WTC11 (cell line): Measurements from ENCODE around the gene BNIP1. TPM values are rescaled to one million over a fixed set of nuclear protein-coding genes. Genes with fewer than 3 reads are reported as not detected.

Experiments used
- ATAC-seq: fragments of 200-7000 bp; cut with Tn5 transposase; 2 replicates; pipeline ENCODE4 v1.10.0; 2021; ENCODE audit warnings: mild to moderate bottlenecking, moderate library complexity
- CTCF ChIA-PET: fragments of 300-600 bp; sonication (Branson Sonifier 250); formaldehyde crosslinking; loops from one replicate; lab custom pipeline; 2021; ENCODE audit warnings: antibody characterized with exemption; lab: Charles Lee
- POLR2A ChIA-PET: fragments of 350-600 bp; sonication (Branson Sonifier 250); formaldehyde crosslinking; loops from one replicate; lab custom pipeline; 2021; ENCODE audit warnings: antibody characterized with exemption; lab: Charles Lee
- DNase-seq: peaks from one replicate; pipeline ENCODE4 v3.0.0; 2021; ENCODE audit warnings: low spot score
- H3K27ac Mint-ChIP-seq: 2 replicates; pipeline ENCODE4 v1.8.0; 2021; ENCODE audit warnings: mixed read lengths
- H3K27me3 Mint-ChIP-seq: 2 replicates; pipeline ENCODE4 v1.8.0; 2021; ENCODE audit warnings: low read depth, mild to moderate bottlenecking, moderate library complexity, mixed read lengths
- H3K36me3 Mint-ChIP-seq: 2 replicates; pipeline ENCODE4 v1.8.0; 2021; ENCODE audit warnings: mixed read lengths
- H3K4me1 Mint-ChIP-seq: 2 replicates; pipeline ENCODE4 v1.8.0; 2022; ENCODE audit warnings: mixed read lengths
- H3K4me3 Mint-ChIP-seq: 2 replicates; pipeline ENCODE4 v1.8.0; 2021; ENCODE audit warnings: mild to moderate bottlenecking, moderate library complexity, mixed read lengths
- H3K9me3 Mint-ChIP-seq: 2 replicates; pipeline ENCODE4 v1.8.0; 2021; ENCODE audit warnings: mixed read lengths
- CREB1 ChIP-seq: sonication (generic); formaldehyde crosslinking; IDR thresholded peaks from 2 replicates; pipeline ENCODE4 v1.8.0; 2023; ENCODE audit warnings: mild to moderate bottlenecking, missing genetic modification reagents
- EMX1 ChIP-seq: fragments of 250-450 bp; sonication (Bioruptor Pico); IDR thresholded peaks from 2 replicates; pipeline ENCODE4 v1.8.0; 2021; ENCODE audit warnings: mild to moderate bottlenecking
- ESRRA ChIP-seq: sonication (generic); formaldehyde crosslinking; IDR thresholded peaks from 2 replicates; pipeline ENCODE4 v1.8.1; 2022; ENCODE audit warnings: mild to moderate bottlenecking, missing genetic modification reagents, borderline replicate concordance
- FOXK1 ChIP-seq: sonication (generic); formaldehyde crosslinking; IDR thresholded peaks from 2 replicates; pipeline ENCODE4 v1.8.0; 2022; ENCODE audit warnings: mild to moderate bottlenecking, moderate library complexity, missing genetic modification reagents
- GTF2I ChIP-seq: fragments of 250-450 bp; sonication (Bioruptor Pico); conservative IDR thresholded peaks from 2 replicates; pipeline ENCODE4 v1.4.0; 2021; ENCODE audit warnings: mild to moderate bottlenecking
- IRF2 ChIP-seq: sonication (generic); formaldehyde crosslinking; IDR thresholded peaks from 2 replicates; pipeline ENCODE4 v1.8.0; 2022; ENCODE audit warnings: low read depth, missing genetic modification reagents, borderline replicate concordance
- MXD4 ChIP-seq: fragments of 250-450 bp; sonication (Bioruptor Pico); IDR thresholded peaks from 2 replicates; pipeline ENCODE4 v1.8.0; 2021; ENCODE audit warnings: mild to moderate bottlenecking, moderate library complexity, borderline replicate concordance
- NFE2L1 ChIP-seq: sonication (generic); formaldehyde crosslinking; IDR thresholded peaks from 2 replicates; pipeline ENCODE4 v1.8.1; 2023; ENCODE audit warnings: missing genetic modification reagents
- NR3C1 ChIP-seq: sonication (generic); formaldehyde crosslinking; conservative IDR thresholded peaks from 2 replicates; pipeline ENCODE4 v1.8.1; 2023; ENCODE audit warnings: low read depth, mild to moderate bottlenecking, missing genetic modification reagents
- ZNF121 ChIP-seq: sonication (generic); formaldehyde crosslinking; IDR thresholded peaks from 2 replicates; pipeline ENCODE4 v1.8.0; 2023; ENCODE audit warnings: missing genetic modification reagents
- total RNA-seq: library from RNA; stranded (reverse); gene quantifications from 3 replicates; pipeline ENCODE4 v1.2.3, GENCODE V29; 2021
- TF ChIP-seq, protein P1 (sequence below): sonication (generic); formaldehyde crosslinking; IDR thresholded peaks from 2 replicates; pipeline ENCODE4 v1.8.1; 2023; ENCODE audit warnings: mild to moderate bottlenecking, missing genetic modification reagents
- TF ChIP-seq, protein P2 (sequence below): sonication (generic); formaldehyde crosslinking; IDR thresholded peaks from 2 replicates; pipeline ENCODE4 v1.8.1; 2023; ENCODE audit warnings: mild to moderate bottlenecking, missing genetic modification reagents, moderate library complexity
- TF ChIP-seq, protein P3 (sequence below): sonication (generic); formaldehyde crosslinking; IDR thresholded peaks from 2 replicates; pipeline ENCODE4 v1.8.1; 2022; ENCODE audit warnings: low read depth, mild to moderate bottlenecking, moderate library complexity, missing genetic modification reagents, borderline replicate concordance
- TF ChIP-seq, protein P4 (sequence below): fragments of 200-600 bp; IDR thresholded peaks from 2 replicates; pipeline ENCODE4 v1.8.0; 2022; ENCODE audit warnings: antibody characterized with exemption
- TF ChIP-seq, protein P5 (sequence below): sonication (generic); formaldehyde crosslinking; IDR thresholded peaks from 2 replicates; pipeline ENCODE4 v1.8.0; 2022; ENCODE audit warnings: mild to moderate bottlenecking, missing genetic modification reagents

Gene BNIP1
- total RNA-seq, 1 experiment from 2014 or later, result 15.4 TPM

DNA sequence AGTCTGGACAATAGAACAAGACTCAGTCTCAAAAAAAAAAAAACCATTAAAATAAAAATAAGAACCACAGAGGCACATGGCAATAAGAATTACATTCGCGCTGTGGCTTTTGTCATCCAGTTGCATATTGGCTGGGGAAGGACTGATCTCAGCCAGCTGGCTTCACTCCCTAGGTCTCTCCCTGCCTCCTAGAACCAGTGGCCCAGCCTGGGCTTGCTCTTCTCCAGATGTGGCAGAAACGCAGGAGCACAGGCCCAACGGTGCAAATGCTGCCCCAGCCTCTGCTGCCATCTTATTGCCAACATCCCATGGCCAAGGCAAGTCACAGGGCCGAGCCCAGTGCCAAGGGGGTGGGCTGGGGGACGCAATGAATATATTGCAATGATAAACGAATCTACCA, 53.7 kb downstream of the BNIP1 start:
- ChIA-PET POLR2A (no interaction called here), CTCF (interaction anchor here (1.1 kb wide), 1 partner anchor 11 kb away, joined by 5 read pairs; no protein-coding TSS in a partner anchor)
- Mint-ChIP-seq H3K4me3 (no peak overlapping the region), H3K4me1 (peaks cover 6% of the 10 kb centered on the region), H3K27ac (no peak overlapping the region), H3K9me3 (peaks cover 15% of the 10 kb centered on the region), H3K27me3 (peaks cover 18% of the 10 kb centered on the region), H3K36me3 (peaks cover 7% of the 10 kb centered on the region)
- no peak for DNase-seq
- no peak for ATAC-seq
- TF ChIP-seq, protein P1, sequence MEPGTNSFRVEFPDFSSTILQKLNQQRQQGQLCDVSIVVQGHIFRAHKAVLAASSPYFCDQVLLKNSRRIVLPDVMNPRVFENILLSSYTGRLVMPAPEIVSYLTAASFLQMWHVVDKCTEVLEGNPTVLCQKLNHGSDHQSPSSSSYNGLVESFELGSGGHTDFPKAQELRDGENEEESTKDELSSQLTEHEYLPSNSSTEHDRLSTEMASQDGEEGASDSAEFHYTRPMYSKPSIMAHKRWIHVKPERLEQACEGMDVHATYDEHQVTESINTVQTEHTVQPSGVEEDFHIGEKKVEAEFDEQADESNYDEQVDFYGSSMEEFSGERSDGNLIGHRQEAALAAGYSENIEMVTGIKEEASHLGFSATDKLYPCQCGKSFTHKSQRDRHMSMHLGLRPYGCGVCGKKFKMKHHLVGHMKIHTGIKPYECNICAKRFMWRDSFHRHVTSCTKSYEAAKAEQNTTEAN (CRISPR knock-in tag), result no peak
- TF ChIP-seq NFE2L1 (CRISPR knock-in tag), result no peak
- no peak for TF ChIP-seq IRF2 (CRISPR knock-in tag)
- TF ChIP-seq, protein P2, sequence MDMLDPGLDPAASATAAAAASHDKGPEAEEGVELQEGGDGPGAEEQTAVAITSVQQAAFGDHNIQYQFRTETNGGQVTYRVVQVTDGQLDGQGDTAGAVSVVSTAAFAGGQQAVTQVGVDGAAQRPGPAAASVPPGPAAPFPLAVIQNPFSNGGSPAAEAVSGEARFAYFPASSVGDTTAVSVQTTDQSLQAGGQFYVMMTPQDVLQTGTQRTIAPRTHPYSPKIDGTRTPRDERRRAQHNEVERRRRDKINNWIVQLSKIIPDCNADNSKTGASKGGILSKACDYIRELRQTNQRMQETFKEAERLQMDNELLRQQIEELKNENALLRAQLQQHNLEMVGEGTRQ (CRISPR knock-in tag), result no peak
- no peak for TF ChIP-seq EMX1
- TF ChIP-seq, protein P3, sequence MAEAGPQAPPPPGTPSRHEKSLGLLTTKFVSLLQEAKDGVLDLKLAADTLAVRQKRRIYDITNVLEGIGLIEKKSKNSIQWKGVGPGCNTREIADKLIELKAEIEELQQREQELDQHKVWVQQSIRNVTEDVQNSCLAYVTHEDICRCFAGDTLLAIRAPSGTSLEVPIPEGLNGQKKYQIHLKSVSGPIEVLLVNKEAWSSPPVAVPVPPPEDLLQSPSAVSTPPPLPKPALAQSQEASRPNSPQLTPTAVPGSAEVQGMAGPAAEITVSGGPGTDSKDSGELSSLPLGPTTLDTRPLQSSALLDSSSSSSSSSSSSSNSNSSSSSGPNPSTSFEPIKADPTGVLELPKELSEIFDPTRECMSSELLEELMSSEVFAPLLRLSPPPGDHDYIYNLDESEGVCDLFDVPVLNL (CRISPR knock-in tag), result no peak
- TF ChIP-seq, protein P4, sequence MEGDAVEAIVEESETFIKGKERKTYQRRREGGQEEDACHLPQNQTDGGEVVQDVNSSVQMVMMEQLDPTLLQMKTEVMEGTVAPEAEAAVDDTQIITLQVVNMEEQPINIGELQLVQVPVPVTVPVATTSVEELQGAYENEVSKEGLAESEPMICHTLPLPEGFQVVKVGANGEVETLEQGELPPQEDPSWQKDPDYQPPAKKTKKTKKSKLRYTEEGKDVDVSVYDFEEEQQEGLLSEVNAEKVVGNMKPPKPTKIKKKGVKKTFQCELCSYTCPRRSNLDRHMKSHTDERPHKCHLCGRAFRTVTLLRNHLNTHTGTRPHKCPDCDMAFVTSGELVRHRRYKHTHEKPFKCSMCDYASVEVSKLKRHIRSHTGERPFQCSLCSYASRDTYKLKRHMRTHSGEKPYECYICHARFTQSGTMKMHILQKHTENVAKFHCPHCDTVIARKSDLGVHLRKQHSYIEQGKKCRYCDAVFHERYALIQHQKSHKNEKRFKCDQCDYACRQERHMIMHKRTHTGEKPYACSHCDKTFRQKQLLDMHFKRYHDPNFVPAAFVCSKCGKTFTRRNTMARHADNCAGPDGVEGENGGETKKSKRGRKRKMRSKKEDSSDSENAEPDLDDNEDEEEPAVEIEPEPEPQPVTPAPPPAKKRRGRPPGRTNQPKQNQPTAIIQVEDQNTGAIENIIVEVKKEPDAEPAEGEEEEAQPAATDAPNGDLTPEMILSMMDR, result no peak
- TF ChIP-seq ESRRA, result no peak
- no peak for TF ChIP-seq FOXK1 (CRISPR knock-in tag)
- TF ChIP-seq, protein P5, sequence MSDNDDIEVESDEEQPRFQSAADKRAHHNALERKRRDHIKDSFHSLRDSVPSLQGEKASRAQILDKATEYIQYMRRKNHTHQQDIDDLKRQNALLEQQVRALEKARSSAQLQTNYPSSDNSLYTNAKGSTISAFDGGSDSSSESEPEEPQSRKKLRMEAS (CRISPR knock-in tag), result no peak
- TF ChIP-seq MXD4, result no peak

DNA sequence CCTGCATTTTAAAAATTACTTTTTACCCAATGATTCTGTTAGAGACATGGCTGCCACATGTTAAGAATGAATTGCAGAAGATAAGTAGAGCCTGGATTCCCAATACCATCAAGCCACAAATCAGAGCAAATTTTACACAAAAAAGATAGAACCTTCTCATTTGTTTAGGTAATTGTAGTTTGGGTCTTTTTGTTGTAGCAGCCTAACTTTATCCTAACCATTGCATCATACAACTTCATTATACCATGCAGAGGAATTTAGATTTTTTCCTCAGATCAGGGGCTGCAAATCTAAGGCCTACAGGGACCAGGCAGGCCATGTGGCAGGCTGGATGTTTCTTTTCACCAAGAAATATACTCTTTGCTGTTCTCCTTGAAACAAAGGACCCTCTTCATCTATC, 56.0 kb downstream of the BNIP1 start:
- POLR2A ChIA-PET, result no interaction called here
- ATAC-seq (no peak), DNase-seq (no peak)
- H3K27ac Mint-ChIP-seq, result no peak overlapping the region
- peaks cover 7% of the 10 kb centered on the region for H3K36me3 Mint-ChIP-seq
- peaks cover 6% of the 10 kb centered on the region for H3K4me1 Mint-ChIP-seq
- no peak overlapping the region for H3K4me3 Mint-ChIP-seq
- H3K9me3 Mint-ChIP-seq, result peaks cover 19% of the 10 kb centered on the region
- TF ChIP-seq ZNF121 (CRISPR knock-in tag) (no peak), IRF2 (CRISPR knock-in tag) (no peak), NR3C1 (no peak), GTF2I (CRISPR knock-in tag) (no peak)
- CTCF ChIA-PET, result no interaction called here
- peaks cover 28% of the 10 kb centered on the region for H3K27me3 Mint-ChIP-seq

DNA sequence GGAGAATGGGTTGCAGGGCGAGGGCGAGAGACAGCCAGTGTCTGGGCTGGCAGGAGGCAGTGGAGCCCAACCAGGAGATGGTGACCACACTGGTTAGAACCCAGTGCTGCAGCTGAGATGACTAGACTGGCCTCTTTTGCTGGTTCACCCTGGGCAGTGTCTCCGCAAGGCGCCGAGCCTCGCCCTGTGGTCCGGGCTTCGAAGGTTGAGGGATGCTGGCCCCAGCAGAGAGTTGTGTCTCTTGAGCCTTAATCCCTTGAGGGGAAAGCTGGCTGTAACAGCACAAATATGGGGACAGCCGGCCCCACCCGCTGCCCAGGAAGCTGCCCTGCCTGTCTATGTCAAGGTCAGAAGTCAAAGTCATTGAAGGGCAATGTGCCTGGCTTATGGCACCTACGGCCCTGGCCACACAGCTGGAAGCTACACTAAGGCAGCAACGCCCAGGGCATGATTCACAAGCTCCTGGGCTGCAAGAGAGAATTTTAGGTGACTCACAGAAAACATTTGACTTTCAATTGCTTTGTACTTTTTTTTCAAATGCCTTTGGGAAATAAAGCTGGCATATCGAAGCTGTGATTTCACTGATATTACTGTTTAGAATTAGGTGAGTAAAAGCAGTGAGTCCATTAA, 57.4 kb downstream of the BNIP1 start:
- POLR2A ChIA-PET, result no interaction called here
- DNase-seq, result no peak

More for the DNA sequence above, 57.4 kb downstream of the BNIP1 start:
- peaks cover 7% of the 10 kb centered on the region for H3K36me3 Mint-ChIP-seq
- H3K27ac Mint-ChIP-seq, result no peak overlapping the region
- H3K9me3 Mint-ChIP-seq, result peaks cover 19% of the 10 kb centered on the region
- no peak for TF ChIP-seq CREB1
- TF ChIP-seq, protein P3 (CRISPR knock-in tag), result no peak
- CTCF ChIA-PET, result interaction anchor here (1.0 to 1.7 kb wide), 4 partner anchors 29 to 223 kb away, joined by 3 to 5 read pairs (median 4); partner anchors contain the start of gene BNIP1
- no peak for ATAC-seq
- no peak overlapping the region for H3K4me3 Mint-ChIP-seq
- peaks cover 6% of the 10 kb centered on the region for H3K4me1 Mint-ChIP-seq
- peaks cover 32% of the 10 kb centered on the region for H3K27me3 Mint-ChIP-seq
